Stomach (tissue), 4 donors: ENCODE measurements around the gene IFNGR1.

ENCODE experiments used
- EP300 ChIP-seq: sonication (generic); formaldehyde crosslinking; IDR thresholded peaks from one replicate; pipeline ENCODE4 v1.6.1; 2017; ENCODE audit warnings: antibody characterized with exemption
- POLR2A ChIP-seq, 4 donors: fragments of 450-650 bp; IDR thresholded peaks; one replicate each; pipeline ENCODE4 v1.6.1; 2016; ENCODE audit warnings: antibody characterized with exemption in 4 of 4, control low read depth in 2 of 4, mild to moderate bottlenecking in 1 of 4, moderate library complexity in 1 of 4
- TF ChIP-seq, protein P1 (sequence below), 7 experiments: fragments of 450-650 bp in 4 of 7; fragments of 200-600 bp in 3 of 7; sonication (generic) in 3 of 7; IDR thresholded peaks; one replicate each; pipeline ENCODE4 v1.5.1; 2016 to 2019; ENCODE audit warnings: antibody characterized with exemption in 7 of 7, control low read depth in 2 of 7, mild to moderate bottlenecking in 1 of 7

- TF ChIP-seq EP300 (no peak), POLR2A (IDR thresholded peaks at IDR 0.05) (no peak)
- TF ChIP-seq, protein P1, sequence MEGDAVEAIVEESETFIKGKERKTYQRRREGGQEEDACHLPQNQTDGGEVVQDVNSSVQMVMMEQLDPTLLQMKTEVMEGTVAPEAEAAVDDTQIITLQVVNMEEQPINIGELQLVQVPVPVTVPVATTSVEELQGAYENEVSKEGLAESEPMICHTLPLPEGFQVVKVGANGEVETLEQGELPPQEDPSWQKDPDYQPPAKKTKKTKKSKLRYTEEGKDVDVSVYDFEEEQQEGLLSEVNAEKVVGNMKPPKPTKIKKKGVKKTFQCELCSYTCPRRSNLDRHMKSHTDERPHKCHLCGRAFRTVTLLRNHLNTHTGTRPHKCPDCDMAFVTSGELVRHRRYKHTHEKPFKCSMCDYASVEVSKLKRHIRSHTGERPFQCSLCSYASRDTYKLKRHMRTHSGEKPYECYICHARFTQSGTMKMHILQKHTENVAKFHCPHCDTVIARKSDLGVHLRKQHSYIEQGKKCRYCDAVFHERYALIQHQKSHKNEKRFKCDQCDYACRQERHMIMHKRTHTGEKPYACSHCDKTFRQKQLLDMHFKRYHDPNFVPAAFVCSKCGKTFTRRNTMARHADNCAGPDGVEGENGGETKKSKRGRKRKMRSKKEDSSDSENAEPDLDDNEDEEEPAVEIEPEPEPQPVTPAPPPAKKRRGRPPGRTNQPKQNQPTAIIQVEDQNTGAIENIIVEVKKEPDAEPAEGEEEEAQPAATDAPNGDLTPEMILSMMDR (IDR thresholded peaks at IDR 0.05) = no peak
These were observed 45.3 kb upstream of the IFNGR1 start for GRCh38 chr6:137264311-137265075.
